Measurements from ENCODE around the gene MRGPRX2.

The MRGPRX2 gene

DNA sequence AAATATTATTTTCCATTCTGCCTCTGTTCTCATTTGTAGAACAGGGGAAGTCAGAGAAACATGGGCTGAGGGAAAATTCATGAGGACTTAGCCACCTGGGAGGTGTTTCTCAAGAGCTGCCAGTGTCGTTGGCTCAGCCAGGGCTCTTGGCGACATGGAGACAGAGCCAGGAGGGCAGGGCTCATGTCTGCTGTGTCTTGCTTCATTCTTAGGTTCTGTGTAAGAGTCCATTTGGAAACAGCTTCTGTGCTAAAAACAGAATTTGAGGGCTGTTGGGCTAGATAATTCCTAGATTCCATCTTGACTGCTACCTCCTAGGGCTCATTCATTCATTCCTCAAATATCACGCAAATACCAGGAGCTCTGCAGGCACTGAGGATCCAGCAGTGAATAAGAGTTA lies 15.1 kb upstream of the MRGPRX2 start:
- DNase-seq, result no peak

DNA sequence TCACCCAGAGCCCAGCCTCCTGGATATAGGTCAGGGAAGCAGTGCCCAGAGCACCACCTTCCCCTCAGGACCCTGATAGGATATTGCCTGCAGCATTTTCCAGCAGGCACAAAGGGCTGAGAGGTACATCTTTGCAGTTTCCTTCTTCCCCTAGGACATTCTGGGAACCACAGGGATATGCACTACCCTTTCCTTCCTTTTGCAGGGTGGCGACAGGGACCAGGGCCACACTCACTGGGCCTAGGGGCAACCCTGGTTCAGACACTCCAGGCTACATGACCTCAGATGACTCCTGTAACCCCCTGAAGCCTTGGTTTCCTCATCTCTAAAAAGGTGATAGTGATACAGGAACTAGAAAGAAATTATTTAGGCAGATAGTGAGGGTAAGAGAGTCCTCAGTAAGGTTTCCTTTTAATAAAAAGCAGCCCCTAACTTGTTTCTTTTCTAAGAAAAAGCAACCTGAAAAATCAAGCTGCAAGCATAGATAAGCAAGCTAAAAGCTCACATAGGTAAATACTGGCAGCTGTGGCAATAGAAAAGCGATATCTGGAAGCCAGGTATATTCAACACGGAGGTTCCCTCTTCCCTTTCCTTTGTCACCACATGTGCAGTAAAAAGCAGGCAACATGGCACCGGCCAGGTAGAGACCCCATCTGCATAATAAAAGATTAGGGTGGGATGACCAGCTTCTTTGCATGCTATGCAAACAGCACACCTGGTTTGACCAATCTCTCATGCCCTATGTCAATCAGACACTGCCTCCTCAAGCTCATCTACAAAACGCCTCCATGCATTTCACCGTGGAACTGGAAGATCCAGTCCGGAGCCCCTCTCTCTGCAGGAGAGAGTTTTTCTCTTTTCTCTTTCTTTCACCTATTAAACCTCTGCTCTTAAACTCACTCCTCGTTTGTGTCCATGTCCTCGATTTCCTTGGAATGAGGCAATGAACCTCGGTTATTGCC lies 13.2 kb upstream of the MRGPRX2 start:
- DNase-seq, result no peak

GRCh38 chr11:19072464-19072863 lies 11.9 kb upstream of the MRGPRX2 start:
- DNase-seq, result no peak

DNA sequence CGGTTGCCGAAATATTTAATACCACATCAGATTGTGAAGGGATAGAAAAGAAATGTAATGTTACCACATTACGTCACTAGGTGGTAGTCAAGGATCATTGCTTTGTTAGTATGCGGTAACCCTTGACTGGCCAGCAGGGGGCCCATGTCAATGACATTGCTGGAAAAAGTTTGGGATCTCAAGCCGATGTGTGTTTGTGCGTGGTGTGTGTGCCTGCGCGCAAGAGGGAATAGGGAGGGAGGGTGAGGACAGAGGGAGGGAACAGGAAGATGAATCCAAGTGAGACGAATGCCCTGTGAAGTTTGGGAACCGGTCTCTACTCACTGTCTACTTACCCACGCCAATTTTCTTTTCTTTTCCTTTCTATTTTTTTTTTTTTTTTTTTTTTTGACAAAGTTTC lies 10.7 kb upstream of the MRGPRX2 start:
- peak in 9 of 14 donors; percentile 1 to 51 (median 28) for DNase-seq

DNA sequence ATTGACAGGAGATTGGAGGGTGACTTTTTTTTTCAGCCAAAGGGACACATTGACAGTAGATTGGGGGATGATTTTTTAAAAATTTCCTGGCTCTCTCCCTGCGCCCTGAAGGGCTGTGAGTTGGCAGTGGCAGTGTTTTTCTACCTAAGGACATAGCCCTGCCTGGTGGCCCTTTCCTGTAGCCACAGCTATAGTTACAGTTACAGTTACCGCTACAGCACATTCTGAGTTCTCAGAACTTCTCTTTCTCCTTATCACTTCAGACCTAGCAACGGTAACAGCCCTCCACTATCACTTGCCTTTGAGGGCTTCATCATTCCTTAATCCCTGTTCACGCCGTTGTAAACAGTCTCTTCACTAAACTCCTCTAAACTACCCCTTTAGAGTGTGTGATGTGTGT lies 684 bp downstream of the MRGPRX2 start:
- no peak for DNase-seq

- no peak for DNase-seq
Observed at GRCh38 chr11:19055905-19056304, 4.6 kb downstream of the MRGPRX2 start.

GRCh38 chr11:19055016-19055415 lies 5.5 kb downstream of the MRGPRX2 start:
- DNase-seq, result no peak

DNA sequence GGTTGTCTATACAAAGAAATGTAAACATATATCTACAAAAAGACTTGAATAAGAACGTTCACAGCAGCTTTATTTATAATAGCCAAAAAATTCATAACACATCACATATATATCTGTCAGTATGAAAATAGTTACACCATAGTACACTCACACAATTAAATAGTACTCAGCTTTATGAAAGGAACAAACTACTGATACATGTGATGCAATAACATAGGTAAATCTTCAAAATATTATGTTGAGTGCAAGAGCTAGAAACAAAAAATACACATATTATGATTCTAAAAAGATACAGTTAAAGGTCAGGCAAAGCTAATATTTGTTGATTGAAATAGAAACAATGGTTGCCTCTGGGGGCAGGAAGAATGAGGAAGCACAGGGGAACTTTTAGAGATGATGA lies 6.6 kb downstream of the MRGPRX2 start:
- no peak for DNase-seq

DNA sequence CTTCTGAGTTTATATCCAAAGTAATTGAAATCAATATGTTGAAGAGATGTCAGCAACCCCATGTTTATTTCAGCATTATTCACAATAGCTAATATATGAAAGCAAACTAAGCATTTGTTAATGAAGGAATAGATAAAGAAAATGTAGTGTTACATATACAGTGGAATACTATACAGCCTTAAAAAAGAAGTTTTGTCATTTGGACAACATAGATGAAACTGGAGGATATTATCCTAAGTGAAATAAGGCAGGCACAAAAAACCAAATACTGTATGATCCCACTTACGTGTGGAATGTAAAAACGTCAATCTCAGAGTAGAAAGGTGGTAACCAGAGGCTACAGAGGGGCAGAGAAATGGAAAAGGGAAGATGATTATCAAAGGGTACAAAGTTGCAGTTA lies 10.2 kb downstream of the MRGPRX2 start:
- DNase-seq, result no peak

DNA sequence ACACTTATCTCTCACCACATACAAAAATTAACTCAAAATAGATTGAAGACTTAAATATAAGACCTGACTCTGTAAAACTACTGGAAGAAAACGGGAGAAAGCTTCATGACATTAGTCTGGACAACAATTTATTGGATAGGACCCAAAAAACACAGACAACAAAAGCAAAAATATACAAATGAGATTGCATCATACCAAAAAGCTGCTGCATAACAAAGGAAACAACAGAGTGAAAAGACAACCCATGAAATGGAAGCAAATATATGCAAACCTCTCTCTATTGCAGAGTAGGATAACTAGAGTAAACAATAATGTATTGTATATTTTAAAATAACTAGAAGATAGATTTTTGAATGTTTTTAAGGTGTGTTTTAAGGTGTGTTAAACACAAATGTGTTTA lies 11.2 kb downstream of the MRGPRX2 start:
- no peak for DNase-seq

DNA sequence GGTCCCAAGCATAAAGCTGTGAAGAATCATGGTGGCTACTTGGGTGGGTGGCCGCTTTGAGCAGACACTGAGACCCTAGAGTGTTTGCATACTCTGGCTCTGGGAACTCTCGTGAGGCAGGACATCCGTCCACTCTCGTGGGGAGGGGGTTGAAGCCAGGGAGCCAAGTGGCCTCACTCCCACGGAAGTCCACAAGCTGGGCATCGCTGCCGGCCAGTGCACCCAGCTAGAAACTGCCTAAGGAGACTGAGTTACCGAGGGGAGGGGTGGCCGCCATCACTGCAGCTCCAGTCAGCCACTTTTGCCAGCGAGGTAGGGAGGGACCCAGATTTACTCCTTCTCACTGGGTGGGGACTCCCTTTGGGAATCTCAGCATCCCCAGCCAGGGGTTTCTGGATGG lies 20.5 kb downstream of the MRGPRX2 start:
- no peak for DNase-seq

DNA sequence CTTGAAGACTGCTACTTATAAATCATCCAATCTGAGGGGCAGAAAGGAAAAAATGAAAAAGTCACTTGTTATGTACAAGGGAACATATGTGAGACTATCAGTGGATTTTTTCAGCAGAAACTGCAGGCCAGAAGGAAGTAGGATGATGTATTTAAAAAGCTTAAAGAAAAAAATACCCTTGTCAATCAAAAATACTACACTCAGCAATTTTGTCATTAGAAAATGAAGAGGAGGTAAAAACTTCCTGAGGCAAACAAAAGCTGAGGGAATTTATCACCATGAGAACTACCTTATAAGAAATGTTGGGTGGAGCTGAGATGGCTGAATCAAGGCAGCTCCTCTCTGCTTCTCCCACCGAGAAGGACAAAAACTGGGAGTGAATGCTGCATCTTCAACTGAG lies 21.1 kb downstream of the MRGPRX2 start:
- DNase-seq, result no peak

- DNase-seq, result no peak
Observed at GRCh38 chr11:19032990-19033389, 27.5 kb downstream of the MRGPRX2 start.

GRCh38 chr11:19027829-19028595 lies 32.5 kb downstream of the MRGPRX2 start:
- no peak for DNase-seq

DNA sequence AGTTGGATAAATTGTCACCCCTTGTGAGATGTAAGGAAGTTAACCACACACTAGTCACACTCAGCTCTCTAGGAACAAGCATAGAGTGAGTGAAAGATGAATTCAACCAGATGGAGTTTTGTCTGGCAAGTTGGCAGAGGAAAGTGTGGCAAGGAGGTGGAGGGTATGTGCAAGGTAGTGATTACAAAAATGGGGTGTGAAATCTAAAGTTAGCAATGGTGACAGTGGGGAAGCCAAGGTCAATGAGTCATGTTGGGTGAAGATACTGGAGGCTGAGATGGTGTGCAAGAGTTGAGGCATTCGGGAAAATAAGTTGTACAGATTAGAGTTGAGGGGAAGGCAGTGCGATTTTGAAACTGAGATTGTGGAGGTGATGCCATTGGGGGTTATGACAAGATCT lies 33.7 kb downstream of the MRGPRX2 start:
- no peak for DNase-seq

DNA sequence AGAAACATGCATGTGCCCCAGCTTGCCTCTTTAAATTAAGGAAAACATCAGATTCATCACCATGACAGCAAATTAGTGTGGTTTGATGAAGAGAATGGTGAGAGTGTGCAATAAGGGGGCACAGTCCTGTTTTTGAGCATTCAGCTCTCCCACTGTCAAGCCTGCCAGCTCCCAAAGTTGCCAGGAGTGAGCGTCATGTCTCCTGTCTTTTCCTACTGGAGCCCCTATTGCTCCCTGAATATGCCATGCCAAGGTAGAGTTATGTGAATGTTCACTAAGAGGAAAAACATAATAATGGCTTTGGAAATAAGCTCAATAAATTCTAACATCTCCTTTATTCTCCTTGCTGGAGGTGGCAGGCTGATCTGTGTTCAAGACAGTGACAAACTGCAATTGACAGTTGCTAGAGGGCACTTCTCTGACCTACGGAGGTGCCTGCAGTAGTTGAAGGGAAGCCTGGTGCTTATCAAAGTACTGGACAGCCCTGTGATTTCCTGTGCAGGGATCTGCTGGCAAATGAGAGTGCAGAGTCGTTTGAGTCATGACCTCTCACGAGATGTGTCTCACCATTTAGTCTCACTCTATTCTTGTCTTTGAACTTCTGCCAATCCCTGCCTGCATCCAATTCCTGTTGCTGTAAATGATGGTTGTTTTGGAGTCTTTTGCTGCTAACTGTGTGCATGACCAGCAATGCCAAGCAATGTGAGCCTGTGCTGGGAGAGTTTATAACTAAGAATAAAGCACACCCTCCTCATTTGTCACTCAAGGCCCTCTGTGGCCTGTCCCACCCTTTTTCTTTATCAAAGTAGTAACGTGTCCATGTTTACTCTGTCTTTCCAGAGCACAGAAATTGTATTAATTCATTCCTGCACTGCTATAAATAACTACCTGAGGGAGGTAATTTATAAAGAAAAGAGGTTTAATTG lies 34.8 kb downstream of the MRGPRX2 start:
- no peak for DNase-seq

DNA sequence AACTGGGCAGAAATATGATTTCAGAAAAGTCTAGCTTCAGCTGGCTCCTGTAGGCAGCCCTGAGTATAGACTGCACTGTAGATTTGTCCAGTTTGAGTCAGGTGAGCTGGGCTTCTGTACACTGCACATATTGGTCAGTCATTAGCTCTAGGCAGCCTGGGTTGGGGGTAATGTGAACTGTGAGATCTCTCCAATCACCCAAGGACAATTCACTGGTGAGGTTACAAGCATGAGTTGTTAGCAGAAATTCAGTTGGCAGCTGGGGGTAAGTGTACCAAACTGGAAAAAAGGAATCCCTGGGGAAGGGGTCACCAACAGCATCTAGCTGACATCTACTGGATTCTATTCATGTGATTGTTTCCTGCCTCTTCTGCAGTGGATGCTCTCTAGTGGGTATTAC lies 39.7 kb downstream of the MRGPRX2 start:
- no peak for DNase-seq

DNA sequence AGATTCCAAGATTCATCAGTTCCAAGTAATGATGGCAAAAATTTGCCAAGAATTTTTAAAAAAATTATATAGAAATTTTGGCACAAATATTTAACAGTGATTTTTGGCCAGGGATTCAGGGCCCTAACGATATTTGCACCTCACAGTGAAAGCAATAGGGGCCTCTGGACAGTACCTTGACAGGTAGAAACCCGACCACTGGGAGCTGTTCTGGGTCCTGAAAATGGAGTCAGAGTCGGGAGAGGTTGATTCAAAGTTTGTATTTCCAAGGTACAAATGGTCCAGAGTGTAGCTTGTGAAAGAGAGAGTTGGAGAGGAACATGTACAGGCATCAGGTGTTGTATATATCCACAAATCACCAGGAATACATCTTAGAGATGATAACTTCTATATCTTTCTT lies 41.6 kb downstream of the MRGPRX2 start:
- DNase-seq, result no peak

DNA sequence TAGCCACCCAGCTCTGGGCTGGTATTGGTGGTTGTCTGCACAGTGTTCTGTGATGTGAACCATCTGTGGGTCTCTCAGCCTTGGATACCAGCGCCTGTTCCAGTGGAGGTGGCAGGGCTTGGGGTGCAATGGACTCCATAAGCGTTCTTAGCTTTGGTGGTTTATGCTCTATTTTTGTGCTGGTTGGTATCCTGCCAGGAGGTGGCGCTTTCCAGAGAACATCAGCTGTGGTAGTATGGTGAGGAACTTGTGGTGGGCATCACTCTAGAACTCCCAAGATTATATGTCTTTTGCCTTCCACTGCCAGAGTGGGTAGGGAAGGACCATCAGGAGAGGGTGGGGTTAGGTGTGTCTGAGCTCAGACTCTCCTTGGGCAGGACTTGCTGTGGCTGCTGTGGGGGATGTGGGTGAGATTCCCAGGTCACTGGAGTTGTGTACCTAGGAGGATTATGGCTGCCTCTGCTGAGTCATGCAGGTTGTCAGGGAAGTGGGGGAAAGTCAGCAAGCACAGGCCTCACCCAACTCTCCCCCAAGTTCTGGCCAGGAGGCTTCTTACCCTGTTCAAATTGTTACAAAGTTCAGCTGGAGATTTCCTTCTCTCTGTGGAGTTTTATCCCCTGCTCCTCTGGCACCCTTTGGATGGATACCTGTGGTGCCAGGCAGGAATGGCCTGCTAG lies 47.2 kb downstream of the MRGPRX2 start:
- no peak for DNase-seq

GRCh38 chr11:19012636-19013035 lies 47.9 kb downstream of the MRGPRX2 start:
- no peak for DNase-seq

All from C1 segment of cervical spinal cord (tissue), 14 donors.